Smooth muscle cell (in vitro differentiated cells): ENCODE results near the gene ARSI. TPM values are rescaled to one million over a fixed set of nuclear protein-coding genes. Genes with fewer than 3 reads are reported as not detected.

ENCODE experiments used
- DNase-seq: peaks from one replicate; lab custom pipeline; 2025; ENCODE audit not compliant: unreplicated experiment; lab: John Stamatoyannopoulos, UW
- H2AFZ ChIP-seq: fragments of 200-600 bp; sonication (generic); 2 replicates; pipeline ENCODE4 v1.6.0; 2016; ENCODE audit warnings: antibody characterized with exemption, low read depth, mild to moderate bottlenecking
- H3F3A ChIP-seq: fragments of 200-600 bp; sonication (generic); 2 replicates; pipeline ENCODE4 v1.6.0; 2017; ENCODE audit warnings: antibody characterized with exemption, low read depth
- H3K27ac ChIP-seq: fragments of 200-600 bp; sonication (generic); 2 replicates; pipeline ENCODE4 v1.5.1; 2016; ENCODE audit warnings: low read depth, mild to moderate bottlenecking
- H3K27me3 ChIP-seq: fragments of 200-600 bp; sonication (generic); 2 replicates; pipeline ENCODE4 v1.6.1; 2016; ENCODE audit warnings: low read depth, mild to moderate bottlenecking
- H3K36me3 ChIP-seq: fragments of 200-600 bp; sonication (generic); 2 replicates; pipeline ENCODE4 v1.5.1; 2016; ENCODE audit warnings: low read depth
- H3K4me1 ChIP-seq: fragments of 200-600 bp; sonication (generic); 2 replicates; pipeline ENCODE4 v1.5.1; 2016; ENCODE audit warnings: low read depth
- H3K4me2 ChIP-seq: fragments of 200-600 bp; sonication (generic); 2 replicates; pipeline ENCODE4 v1.6.0; 2016; ENCODE audit warnings: mild to moderate bottlenecking
- H3K4me3 ChIP-seq: fragments of 200-600 bp; sonication (generic); 2 replicates; pipeline ENCODE4 v1.5.1; 2016; ENCODE audit warnings: mild to moderate bottlenecking
- H3K79me2 ChIP-seq: fragments of 200-600 bp; sonication (generic); 2 replicates; pipeline ENCODE4 v1.6.0; 2016; ENCODE audit warnings: low read depth, mild to moderate bottlenecking
- H3K9ac ChIP-seq: fragments of 200-600 bp; sonication (generic); 2 replicates; pipeline ENCODE4 v1.6.0; 2016; ENCODE audit warnings: low read depth
- H3K9me3 ChIP-seq: fragments of 200-600 bp; sonication (generic); replicated peaks from 2 replicates; pipeline ENCODE4 v1.5.1; 2016; ENCODE audit warnings: low read depth
- H4K20me1 ChIP-seq: fragments of 200-600 bp; sonication (generic); 2 replicates; pipeline ENCODE4 v1.6.0; 2016; ENCODE audit warnings: low read depth
- WGBS: methylation state at CpG from one replicate; pipeline ENCODE4 v1.1.7; 2016; ENCODE audit warnings: low lambda C conversion rate; 5-methylcytosine and 5-hydroxymethylcytosine counted together
- polyA plus RNA-seq: library from polyadenylated mRNA; unstranded; fragments of >200 nt; fragmentation: Nextera tagmentation; extraction: Ambion mirVana; gene quantifications from 2 replicates; pipeline ENCODE4 v1.2.1, GENCODE V29; 2016
- total RNA-seq: library from RNA; depleted of rRNA; stranded (reverse); fragments of >200 nt; gene quantifications from 2 replicates; pipeline ENCODE4 v1.2.3, GENCODE V29; 2014
- TF ChIP-seq, protein P1 (sequence below): fragments of 200-600 bp; sonication (generic); IDR thresholded peaks from 2 replicates; pipeline ENCODE4 v1.5.1; 2017; ENCODE audit warnings: borderline replicate concordance, mild to moderate bottlenecking, antibody characterized with exemption; ENCODE audit not compliant: insufficient read depth, poor library complexity, severe bottlenecking

Gene ARSI
- total and polyA plus RNA-seq, 2 experiments from 2014 or later: 68.9 to 87.6 TPM

DNA sequence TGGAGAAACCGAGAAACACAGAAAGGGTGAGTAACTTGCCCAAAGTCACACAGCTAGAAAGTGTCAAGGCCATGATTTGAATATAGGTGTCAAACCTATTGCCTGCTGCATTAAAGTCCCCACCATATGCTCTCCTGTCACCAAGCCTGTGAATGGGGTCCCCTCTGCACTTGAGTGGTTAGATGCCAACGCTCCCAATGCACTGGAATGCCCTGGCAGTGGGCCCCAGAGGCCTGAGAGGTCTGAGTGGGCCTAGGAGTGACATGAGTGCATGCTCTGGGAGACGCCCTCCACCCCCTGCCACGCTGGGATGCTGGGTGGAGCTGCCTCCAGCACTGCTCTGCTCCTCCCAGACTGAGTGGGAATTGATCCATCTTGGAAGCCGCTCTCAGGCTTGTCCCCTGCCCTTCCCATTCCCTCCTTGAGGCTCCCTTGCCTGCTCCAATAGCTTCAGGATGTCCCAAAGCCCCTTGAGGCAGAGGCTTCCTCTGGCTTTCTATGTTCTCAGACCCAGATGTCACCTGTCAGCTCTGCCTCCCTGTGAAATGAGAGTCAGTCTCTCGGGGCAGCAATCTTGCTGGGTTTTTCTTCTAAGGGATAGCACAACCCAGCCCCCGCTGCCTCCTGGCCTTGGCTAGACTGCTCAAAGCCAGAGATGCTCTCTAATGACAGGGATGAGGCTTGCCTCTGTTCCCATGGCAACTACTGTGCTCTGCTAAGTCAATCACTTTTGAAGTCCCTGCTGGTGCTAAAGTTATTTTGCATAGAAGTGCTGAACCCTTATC, 6.6 kb upstream of the ARSI start:
- Histone ChIP-seq H3K9me3 (no peaks in the 10 kb centered on the region), H3K4me2 (no peak overlapping the region), H3K4me3 (no peak overlapping the region), H3K27ac (peak overlapping the region; percentile 40), H3K4me1 (peaks cover 8% of the 10 kb centered on the region), H3K9ac (no peak overlapping the region), H3K36me3 (no peaks in the 10 kb centered on the region), H3K79me2 (no peaks in the 10 kb centered on the region), H3K27me3 (no peaks in the 10 kb centered on the region), H4K20me1 (no peaks in the 10 kb centered on the region), H3F3A (peaks cover 17% of the 10 kb centered on the region), H2AFZ (no peak overlapping the region)
- TF ChIP-seq, protein P1, sequence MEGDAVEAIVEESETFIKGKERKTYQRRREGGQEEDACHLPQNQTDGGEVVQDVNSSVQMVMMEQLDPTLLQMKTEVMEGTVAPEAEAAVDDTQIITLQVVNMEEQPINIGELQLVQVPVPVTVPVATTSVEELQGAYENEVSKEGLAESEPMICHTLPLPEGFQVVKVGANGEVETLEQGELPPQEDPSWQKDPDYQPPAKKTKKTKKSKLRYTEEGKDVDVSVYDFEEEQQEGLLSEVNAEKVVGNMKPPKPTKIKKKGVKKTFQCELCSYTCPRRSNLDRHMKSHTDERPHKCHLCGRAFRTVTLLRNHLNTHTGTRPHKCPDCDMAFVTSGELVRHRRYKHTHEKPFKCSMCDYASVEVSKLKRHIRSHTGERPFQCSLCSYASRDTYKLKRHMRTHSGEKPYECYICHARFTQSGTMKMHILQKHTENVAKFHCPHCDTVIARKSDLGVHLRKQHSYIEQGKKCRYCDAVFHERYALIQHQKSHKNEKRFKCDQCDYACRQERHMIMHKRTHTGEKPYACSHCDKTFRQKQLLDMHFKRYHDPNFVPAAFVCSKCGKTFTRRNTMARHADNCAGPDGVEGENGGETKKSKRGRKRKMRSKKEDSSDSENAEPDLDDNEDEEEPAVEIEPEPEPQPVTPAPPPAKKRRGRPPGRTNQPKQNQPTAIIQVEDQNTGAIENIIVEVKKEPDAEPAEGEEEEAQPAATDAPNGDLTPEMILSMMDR: no peak
- DNase-seq: no peak
- WGBS: 70% methylated on average over 7 of the region's 7 CpGs

DNA sequence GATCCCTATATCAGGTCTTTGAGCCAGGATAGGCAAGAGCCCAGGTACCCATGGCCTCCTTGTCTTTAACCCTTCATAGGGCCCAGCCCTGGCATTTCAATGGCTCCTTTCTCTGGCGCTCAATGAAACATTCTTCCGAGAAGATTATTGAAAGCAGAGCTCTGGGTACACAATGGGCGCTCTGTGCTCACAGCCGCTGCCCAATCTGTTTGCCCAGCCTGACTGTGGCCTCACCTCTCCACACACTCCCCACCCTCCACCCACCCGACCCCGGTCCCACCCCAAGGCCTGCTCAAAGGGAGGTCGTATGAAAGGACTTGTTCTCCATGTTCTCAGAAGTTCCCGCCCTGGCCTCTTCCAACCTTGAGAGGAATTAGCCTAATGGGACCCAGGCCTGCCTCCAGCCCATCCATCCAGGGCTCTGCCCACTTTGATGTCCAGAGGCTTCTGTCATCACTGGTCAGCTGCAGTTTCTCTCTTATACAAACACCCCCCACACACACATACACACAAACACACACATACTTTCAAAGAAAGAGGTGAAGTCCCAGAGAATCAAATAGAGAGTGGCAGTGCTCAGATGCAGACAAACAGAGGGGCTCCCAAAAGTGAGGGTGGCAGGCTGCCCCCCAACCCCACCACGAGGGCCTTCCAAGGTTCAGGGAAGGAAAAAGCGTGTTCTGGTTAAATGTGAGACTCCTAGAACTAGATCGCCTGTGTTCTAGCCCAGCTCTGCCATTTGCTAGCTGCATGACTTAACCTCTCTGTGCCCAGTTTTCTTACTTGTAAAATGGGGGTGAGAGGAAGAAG, 5.1 kb upstream of the ARSI start:
- 90% methylated on average over 11 of the region's 11 CpGs for WGBS
- DNase-seq: no peak
- no peaks in the 10 kb centered on the region for H4K20me1 ChIP-seq
- H3F3A ChIP-seq: peaks cover 30% of the 10 kb centered on the region
- peaks cover 21% of the 10 kb centered on the region for H3K4me1 ChIP-seq
- no peak overlapping the region for H3K9ac ChIP-seq
- H3K4me3 ChIP-seq: no peak overlapping the region
- H3K36me3 ChIP-seq: no peaks in the 10 kb centered on the region
- H3K9me3 ChIP-seq: no peaks in the 10 kb centered on the region
- TF ChIP-seq, protein P1: no peak
- H3K4me2 ChIP-seq: no peak overlapping the region
- H2AFZ ChIP-seq: no peak overlapping the region
- no peaks in the 10 kb centered on the region for H3K79me2 ChIP-seq
- H3K27me3 ChIP-seq: no peaks in the 10 kb centered on the region
- no peak overlapping the region for H3K27ac ChIP-seq

DNA sequence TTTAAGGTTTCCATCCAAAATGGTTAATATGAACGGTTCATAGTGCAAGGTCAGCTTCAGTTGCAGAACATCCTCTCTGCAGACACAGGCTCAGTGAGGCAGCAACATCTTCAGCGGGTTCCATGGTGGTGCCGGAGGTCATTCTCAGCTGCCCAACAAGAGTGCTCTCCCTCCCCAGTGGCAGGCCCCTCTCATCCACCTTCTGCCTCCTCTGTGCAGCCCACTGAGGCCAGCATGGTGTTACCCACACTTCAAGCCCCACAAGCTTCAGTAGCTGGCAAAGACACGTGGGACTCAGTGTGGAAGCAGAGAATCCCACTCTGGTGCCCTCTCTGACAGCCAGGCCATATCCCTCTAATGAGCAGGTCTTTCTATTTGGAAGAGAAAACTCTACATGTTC, 4.1 kb upstream of the ARSI start:
- no peak overlapping the region for H3K4me2 ChIP-seq
- H3K4me1 ChIP-seq: peaks cover 24% of the 10 kb centered on the region
- H3K27me3 ChIP-seq: no peaks in the 10 kb centered on the region
- H3K27ac ChIP-seq: no peak overlapping the region
- H3K79me2 ChIP-seq: no peaks in the 10 kb centered on the region
- TF ChIP-seq, protein P1: no peak
- DNase-seq: no peak
- H3K9me3 ChIP-seq: no peaks in the 10 kb centered on the region
- H2AFZ ChIP-seq: no peak overlapping the region
- WGBS: 98% methylated on average over 4 of the region's 4 CpGs
- H3K4me3 ChIP-seq: no peak overlapping the region
- peaks cover 25% of the 10 kb centered on the region for H3F3A ChIP-seq
- H3K36me3 ChIP-seq: no peaks in the 10 kb centered on the region
- H4K20me1 ChIP-seq: no peaks in the 10 kb centered on the region
- H3K9ac ChIP-seq: no peak overlapping the region
